ENCODE measurements around the gene LATS2. TPM values are rescaled to one million over a fixed set of nuclear protein-coding genes. Genes with fewer than 3 reads are reported as not detected.

LATS2 gene
- total RNA-seq, 1 experiment from 2014 or later = 18.8 TPM

DNA sequence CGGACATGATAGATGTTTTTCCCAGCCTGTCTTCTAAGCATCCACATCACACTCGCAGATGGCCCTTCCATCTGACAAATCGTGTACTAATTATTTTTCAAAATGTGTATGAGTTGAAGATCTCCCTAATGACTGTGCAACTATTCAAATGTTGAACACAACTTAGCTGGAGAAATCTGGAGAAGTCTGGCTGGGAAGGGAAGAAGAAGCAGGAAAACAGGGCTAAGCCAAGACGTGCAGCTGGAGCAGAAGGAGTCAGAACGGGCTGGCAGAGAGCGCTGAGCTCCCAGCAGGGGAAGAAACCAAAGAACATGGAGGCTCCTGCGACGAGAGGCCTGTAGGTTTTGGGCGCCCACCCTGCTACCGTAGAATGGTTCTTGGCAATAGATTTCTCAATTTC is 13.2 kb upstream of the LATS2 start:
- RAD21 ChIA-PET (ENCODE audit: low non-redundant PET in 1 of 2, low total read pairs in 2 of 2, uncharacterized antibody in 2 of 2, unreplicated experiment in 2 of 2) = no interaction called here
- no peak overlapping the region for H3K4me2 ChIP-seq (ENCODE audit: low read length)

More for the DNA sequence above, 13.2 kb upstream of the LATS2 start:
- H3K9me3 ChIP-seq (ENCODE audit: control insufficient read depth in 1 of 2, insufficient read depth in 1 of 2, low read depth in 1 of 2, low read length in 2 of 2) = no peaks in the 10 kb centered on the region
- H3K4me3 ChIP-seq (replicated peaks in 1 of 2; ENCODE audit: low read depth in 1 of 2, low read length in 2 of 2) = no peak overlapping the region
- TF ChIP-seq EZH2phosphoT487 (IDR thresholded peaks at IDR 0.05; ENCODE audit: borderline replicate concordance) = no peak
- TF ChIP-seq CBX3 (IDR thresholded peaks at IDR 0.05; ENCODE audit: low read depth) = no peak
- no peak for TF ChIP-seq FOSL1 (IDR thresholded peaks at IDR 0.05; ENCODE audit: low read depth)
- TF ChIP-seq, protein P1, sequence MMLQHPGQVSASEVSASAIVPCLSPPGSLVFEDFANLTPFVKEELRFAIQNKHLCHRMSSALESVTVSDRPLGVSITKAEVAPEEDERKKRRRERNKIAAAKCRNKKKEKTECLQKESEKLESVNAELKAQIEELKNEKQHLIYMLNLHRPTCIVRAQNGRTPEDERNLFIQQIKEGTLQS (IDR thresholded peaks at IDR 0.05) = no peak
- no peak for TF ChIP-seq ZFX (IDR thresholded peaks at IDR 0.05)
- TF ChIP-seq, protein P2, sequence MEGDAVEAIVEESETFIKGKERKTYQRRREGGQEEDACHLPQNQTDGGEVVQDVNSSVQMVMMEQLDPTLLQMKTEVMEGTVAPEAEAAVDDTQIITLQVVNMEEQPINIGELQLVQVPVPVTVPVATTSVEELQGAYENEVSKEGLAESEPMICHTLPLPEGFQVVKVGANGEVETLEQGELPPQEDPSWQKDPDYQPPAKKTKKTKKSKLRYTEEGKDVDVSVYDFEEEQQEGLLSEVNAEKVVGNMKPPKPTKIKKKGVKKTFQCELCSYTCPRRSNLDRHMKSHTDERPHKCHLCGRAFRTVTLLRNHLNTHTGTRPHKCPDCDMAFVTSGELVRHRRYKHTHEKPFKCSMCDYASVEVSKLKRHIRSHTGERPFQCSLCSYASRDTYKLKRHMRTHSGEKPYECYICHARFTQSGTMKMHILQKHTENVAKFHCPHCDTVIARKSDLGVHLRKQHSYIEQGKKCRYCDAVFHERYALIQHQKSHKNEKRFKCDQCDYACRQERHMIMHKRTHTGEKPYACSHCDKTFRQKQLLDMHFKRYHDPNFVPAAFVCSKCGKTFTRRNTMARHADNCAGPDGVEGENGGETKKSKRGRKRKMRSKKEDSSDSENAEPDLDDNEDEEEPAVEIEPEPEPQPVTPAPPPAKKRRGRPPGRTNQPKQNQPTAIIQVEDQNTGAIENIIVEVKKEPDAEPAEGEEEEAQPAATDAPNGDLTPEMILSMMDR (IDR thresholded peaks at IDR 0.05 in 2 of 3, conservative IDR thresholded peaks at IDR 0.05 in 1 of 3; ENCODE audit: borderline replicate concordance in 1 of 3, insufficient read depth in 1 of 3, low read depth in 2 of 3, low read length in 2 of 3) = no peak
- no peak for TF ChIP-seq EGR1 (IDR thresholded peaks at IDR 0.05; ENCODE audit: low read depth)
- TF ChIP-seq, protein P3, sequence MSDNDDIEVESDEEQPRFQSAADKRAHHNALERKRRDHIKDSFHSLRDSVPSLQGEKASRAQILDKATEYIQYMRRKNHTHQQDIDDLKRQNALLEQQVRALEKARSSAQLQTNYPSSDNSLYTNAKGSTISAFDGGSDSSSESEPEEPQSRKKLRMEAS (IDR thresholded peaks at IDR 0.05) = no peak
- no peak for TF ChIP-seq ZNF274 (IDR thresholded peaks at IDR 0.05; ENCODE audit: low read depth, low read length)
- no peak for TF ChIP-seq RAD21 (IDR thresholded peaks at IDR 0.05; ENCODE audit: low read depth)
- TF ChIP-seq ELF1 (IDR thresholded peaks at IDR 0.05; ENCODE audit: borderline replicate concordance, low read depth) = no peak
- no peak for TF ChIP-seq TCF7L2 (IDR thresholded peaks at IDR 0.05; ENCODE audit: borderline replicate concordance, extremely low read depth, insufficient read depth, insufficient read length)
- no peak for TF ChIP-seq YY1 (IDR thresholded peaks at IDR 0.05; ENCODE audit: extremely low read depth, insufficient replicate concordance, low read depth, low read length)
- no peak for TF ChIP-seq EZH2 (IDR thresholded peaks at IDR 0.05)
- TF ChIP-seq SIN3A (IDR thresholded peaks at IDR 0.05; ENCODE audit: low read depth) = no peak
- TF ChIP-seq POLR2AphosphoS5 (IDR thresholded peaks at IDR 0.05; ENCODE audit: low read depth, low read length) = no peak
- no peaks in the 10 kb centered on the region for H3K27me3 ChIP-seq (ENCODE audit: insufficient read depth, low read length)
- no peaks in the 10 kb centered on the region for H3K9me2 ChIP-seq (ENCODE audit: insufficient read depth)
- no peak overlapping the region for H2AFZ ChIP-seq (ENCODE audit: low read depth, low read length, poor library complexity, severe bottlenecking)
- H4K20me1 ChIP-seq (ENCODE audit: insufficient read depth) = no peaks in the 10 kb centered on the region
- H3K9ac ChIP-seq (ENCODE audit: low read length) = no peak overlapping the region
- no peaks in the 10 kb centered on the region for H3K79me2 ChIP-seq (ENCODE audit: insufficient read depth, low read length)
- no peak for ATAC-seq
- H3K4me1 ChIP-seq (ENCODE audit: control insufficient read depth in 1 of 2, insufficient read depth in 2 of 2, low read length in 2 of 2) = peaks cover under 1 to 4% of the 10 kb centered on the region in 2 experiments; a peak in 3 of 4 replicates
- no peak overlapping the region for H3K27ac ChIP-seq (ENCODE audit: low read depth, low read length)
- DNase-seq (ENCODE audit: low read depth, low spot score) = no peak
- CTCF ChIA-PET = no interaction called here
- H3K36me3 ChIP-seq (ENCODE audit: control insufficient read depth in 1 of 2, insufficient read depth in 2 of 2, low read length in 2 of 2) = no peaks in the 10 kb centered on the region
- BruUV-seq (replicated peaks) = no TSS peak
- POLR2A ChIA-PET = no interaction called here
- intact Hi-C loops (cut with micrococcal nuclease) = no loop called here

Data from HCT116 (cell line).